Fibroblast of skin of right biceps (primary cell): ENCODE data around the gene AHRR.
"Not testable (repeated sequence)": the region's sequence is repeated elsewhere in the genome, so short reads cannot be mapped to it uniquely, and the experiment has no call there.

ENCODE experiments used
- DNase-seq: peaks from one replicate; pipeline ENCODE4 v3.0.0-alpha.2; 2013

AHRR gene

GRCh38 chr5:321230-321725 lies at the start of gene AHRR:
Gene AHRR, plus strand, starts transcription at chr5:321714. Its CDS starts 22,189 bp downstream, at chr5:343903.
- peak; percentile 74 for DNase-seq

DNA sequence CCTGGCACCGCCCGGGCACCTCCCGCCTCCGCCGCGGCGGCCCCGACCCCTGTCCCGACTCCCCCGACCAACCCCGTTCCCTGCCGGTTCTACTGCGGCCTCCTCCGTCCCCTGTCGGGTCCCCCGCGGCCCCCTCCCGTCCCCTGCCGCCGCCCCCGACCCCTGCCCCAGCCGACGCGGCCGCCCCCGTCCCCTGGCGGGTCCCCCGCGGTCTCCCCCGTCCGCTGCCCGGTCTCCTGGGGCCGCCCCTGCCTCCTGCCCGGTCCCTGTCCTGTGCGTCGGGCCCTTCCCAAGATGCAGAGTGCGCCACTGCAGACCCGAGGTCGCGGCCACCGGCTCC lies 49.7 kb upstream of the AHRR start:
- DNase-seq = not testable (repeated sequence)

DNA sequence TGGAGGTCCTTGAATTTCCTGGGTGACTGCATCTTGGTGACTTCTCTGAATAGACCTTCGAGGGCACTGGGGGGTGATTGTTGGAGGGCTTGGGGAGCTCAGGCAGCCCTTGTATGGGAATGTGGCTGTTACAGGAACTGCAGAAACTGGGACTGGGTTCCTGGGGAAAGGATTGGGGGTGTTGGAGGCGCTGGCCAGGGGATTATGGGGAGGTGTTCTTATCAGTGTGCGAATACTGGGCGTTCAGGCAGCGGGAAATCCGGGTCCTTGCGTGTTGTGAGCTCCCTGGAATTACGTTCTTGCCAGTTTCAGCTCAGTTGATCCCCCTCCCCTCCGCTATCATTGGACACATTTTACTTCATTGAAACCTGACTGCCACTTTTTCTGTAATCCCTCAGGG lies 48.4 kb upstream of the AHRR start:
- DNase-seq = not testable (repeated sequence)

DNA sequence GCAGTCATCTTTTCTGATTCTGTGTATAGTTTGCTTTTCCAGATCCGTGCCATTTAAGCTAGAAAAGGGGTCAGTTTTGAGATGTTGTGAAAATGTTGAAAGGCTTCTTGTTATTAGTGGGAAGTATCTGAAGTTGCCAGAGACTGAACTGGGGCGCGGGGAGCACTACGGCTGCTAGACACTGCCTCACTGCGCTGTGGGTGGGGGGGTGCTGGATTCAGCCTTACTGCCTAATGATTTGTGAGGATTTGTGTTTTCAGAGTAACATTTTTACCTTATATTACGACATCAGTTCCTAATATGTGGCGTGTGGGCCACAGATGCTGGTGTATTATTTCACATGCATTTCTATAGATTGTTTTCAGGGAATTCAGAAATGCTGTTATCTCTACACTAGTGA lies 48.0 kb upstream of the AHRR start:
- DNase-seq = not testable (repeated sequence)

DNA sequence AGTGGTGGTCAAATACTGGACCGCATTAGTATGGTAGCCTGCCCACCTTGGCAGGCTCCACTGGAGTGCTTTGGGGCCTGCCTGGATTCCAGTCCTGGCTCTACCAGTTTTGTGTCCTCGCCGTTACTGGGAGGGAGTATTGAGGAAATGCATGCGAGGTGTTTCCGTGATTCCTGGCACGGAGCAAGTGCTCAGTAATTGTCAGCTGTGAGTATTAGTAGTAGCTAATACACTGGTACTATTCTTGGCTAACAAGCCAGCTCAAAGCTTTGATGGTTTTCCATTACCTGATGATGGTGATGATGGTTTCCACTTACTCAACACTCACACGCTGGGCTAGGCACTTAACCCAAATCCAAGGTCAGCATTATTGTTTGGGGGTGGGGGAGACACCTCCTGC lies 47.2 kb upstream of the AHRR start:
- DNase-seq = not testable (repeated sequence)

- no peak for DNase-seq
Measured at GRCh38 chr5:278646-279045, 42.9 kb upstream of the AHRR start.

DNA sequence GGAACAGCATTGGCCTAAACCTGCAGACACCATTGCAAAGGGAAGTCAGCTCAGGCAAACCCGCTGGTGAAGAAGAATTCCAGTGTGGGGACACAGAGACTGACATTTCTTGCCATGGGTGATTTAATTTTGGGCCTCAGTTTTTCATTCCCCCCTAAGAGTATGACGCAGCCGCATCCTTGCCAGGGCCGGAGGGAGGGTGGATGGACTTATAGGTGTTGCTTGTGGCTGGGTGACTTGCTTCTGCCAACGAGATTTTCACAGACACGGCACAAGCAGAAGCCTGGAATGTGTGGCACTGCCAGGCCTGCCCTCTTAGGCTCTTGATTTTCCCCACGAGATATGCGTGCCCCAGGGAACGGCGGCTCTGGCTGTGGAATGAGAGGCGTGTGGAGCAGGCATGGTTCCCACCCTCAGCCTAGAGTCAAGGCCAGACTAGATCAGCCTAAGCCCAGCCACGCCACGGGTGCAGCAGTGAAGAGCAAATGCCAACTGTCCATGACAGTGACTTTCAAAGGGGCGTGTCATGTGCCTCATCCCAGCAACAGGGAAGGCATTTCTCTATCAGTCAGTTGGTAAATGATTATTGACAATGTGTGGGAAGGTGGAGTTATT lies 42.4 kb upstream of the AHRR start:
- not testable (repeated sequence) for DNase-seq

GRCh38 chr5:285991-286557 lies 35.4 kb upstream of the AHRR start:
- no peak for DNase-seq

GRCh38 chr5:290200-290599 lies 31.3 kb upstream of the AHRR start:
- not testable (repeated sequence) for DNase-seq

- DNase-seq = not testable (repeated sequence)
Measured at GRCh38 chr5:291345-291744, 30.2 kb upstream of the AHRR start.

DNA sequence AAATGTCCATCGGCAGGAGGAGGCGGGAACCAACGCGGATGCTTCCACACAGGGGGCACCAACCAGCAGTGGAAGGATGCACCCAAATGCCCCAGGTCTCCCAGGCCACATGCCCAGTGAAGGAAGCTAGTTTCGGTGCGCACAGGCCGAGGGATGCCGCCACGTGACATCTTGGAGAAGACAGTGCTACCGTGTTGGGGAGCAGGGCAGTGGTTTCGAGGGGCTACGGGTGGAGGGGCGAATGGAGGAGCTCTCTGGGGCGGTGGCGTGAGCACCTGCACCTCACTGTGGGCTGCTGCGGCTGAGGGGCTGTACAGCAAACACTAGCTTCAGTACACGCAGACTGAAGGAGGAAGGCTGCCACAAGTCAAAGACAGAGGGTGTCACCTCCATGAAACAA lies 26.7 kb upstream of the AHRR start:
- DNase-seq = not testable (repeated sequence)

GRCh38 chr5:296207-296606 lies 25.3 kb upstream of the AHRR start:
- DNase-seq = not testable (repeated sequence)

DNA sequence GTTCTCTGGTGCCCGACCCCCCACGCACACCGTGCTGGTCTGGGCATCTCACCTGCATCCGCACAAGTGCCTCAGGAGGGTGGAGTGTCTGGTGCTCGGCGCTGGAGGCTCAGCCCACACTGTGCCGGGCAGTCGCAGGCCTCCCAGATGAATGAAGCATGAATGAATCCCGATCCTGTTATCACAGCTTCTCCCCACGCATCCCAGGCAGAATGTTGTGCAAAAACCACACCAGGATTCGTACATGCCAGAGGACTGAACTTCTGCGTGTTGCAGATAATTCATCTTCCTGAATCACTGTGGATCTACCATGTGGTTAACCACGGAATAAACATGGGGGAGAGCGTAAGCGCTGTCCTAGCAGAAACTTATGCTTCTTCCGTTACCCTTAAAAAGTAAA lies 24.6 kb upstream of the AHRR start:
- peak; percentile 83 for DNase-seq

DNA sequence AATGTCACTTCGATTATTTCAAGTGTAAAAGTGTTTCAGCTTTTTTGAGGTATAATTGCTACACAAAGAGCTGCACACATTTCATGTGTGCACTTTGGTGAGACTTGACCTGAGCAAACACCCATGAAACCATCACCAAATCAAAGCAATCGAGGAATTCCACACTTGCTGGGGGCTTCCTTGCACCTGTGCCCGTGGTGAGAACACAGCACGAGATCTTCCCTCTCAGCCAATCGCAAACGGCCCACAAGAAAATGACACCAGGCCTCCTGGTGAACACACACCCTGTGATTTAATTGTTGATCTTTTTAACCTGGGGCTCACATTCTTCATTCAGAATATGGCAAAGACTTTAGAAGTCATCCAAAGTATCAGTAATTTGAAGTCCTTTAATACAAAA lies 24.1 kb upstream of the AHRR start:
- not testable (repeated sequence) for DNase-seq

- DNase-seq = not testable (repeated sequence)
Measured at GRCh38 chr5:297991-298736, 23.4 kb upstream of the AHRR start.

GRCh38 chr5:298737-299125 lies 22.8 kb upstream of the AHRR start:
- no peak for DNase-seq

GRCh38 chr5:299921-300320 lies 21.6 kb upstream of the AHRR start:
- DNase-seq = not testable (repeated sequence)

DNA sequence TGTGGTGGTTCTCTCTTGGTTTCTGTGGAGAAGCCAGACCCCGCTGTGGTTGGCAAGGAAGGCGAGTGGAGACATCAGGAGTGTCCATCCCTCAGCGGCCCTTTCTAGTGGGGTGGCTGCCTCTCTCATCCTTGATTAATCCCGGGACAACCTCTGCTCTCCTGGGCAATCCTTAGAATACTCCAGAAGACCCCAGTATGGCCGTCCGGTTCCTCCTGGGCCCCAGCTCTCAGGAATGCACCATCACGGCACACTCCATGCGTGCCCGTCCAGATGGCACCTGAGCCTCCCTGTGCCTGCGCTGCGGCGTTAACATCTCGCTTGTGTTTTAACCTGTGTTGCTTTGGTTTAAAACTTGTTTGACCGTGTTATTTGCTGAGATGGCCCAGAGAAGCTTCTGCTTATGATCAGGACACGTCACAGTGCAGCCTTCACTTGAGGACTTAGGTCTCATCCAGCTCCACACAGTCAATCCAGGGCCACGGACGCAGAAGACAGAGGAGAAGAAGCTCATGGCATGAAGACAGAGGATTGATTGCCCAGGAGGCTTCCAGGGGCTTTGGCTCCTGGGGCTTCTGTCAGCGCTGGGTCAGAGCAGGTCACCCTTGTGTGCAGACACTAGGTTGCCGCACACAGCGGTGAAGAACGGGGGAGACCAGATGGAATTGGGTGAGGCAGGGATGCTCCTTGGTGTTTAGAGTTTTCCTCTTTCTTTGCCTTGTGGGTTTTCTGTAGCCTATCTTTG lies 20.7 kb upstream of the AHRR start:
- not testable (repeated sequence) for DNase-seq

DNA sequence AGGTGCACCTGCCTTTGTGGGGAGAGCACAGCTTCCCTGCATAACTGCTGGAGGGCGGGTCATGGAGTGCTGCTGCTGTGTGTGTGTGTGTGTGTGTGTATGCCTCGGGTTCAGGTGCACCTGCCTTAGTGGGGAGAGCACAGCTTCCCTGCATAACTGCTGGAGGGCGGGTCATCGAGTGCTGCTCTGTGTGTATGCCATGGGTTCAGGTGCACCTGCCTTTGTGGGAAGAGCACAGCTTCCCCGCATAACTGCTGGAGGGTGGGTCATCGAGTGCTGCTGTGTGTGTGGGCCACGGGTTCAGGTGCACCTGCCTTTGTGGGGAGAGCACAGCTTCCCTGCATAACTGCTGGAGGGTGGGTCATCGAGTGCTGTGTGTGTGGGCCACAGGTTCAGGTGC lies 19.1 kb upstream of the AHRR start:
- not testable (repeated sequence) for DNase-seq

GRCh38 chr5:302966-303365 lies 18.5 kb upstream of the AHRR start:
- DNase-seq = no peak

DNA sequence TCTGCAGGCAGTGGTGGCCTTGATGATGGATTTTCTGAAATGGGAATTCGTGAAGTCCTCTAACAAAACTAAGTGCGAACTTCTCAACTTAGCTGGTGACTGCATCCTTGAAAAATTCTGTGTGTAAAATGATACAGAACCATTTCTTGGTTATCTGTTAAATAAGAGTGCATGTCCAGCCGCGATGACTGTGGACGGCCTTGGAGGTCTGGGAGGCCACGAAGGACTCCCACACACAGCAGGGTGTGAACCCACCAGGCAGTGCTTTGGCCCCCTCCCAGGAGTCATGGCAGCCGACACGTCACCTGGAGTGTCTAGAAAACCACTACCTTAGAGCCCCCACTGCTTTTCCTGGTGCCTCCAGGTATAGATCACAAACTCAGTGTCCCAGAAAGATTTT lies 17.8 kb upstream of the AHRR start:
- not testable (repeated sequence) for DNase-seq

DNA sequence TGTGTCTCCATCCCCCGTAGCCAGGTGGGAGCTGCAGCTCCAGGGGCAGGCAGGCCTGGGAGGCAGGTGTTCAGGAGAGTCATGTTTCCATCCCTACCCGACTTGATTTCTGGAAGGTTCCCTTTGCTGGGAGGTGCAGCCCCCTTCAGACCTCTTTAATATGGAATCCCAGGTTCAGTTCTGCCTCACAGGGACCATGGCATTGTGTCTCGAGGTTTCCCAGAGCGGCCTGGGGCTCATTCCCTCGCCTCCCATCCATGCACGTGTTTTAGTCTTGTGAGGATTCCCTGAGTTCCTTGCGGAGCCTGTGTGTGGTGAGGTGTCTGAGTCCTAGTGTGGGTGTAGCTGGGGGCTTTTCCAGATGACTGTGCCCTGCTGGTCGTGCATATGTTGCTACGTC lies 16.5 kb upstream of the AHRR start:
- DNase-seq = no peak

GRCh38 chr5:305459-305858 lies 16.1 kb upstream of the AHRR start:
- no peak for DNase-seq
